ENCODE measurements around the gene DTNBP1.

- TF ChIP-seq CTCF (IDR thresholded peaks at IDR 0.05) (no peak), POLR2A (IDR thresholded peaks at IDR 0.05) (no peak)
Measured at GRCh38 chr6:15644904-15645303, 17.9 kb downstream of the DTNBP1 start.
